ENCODE measurements around the gene NOSTRIN.
"Not testable (repeated sequence)": the region's sequence is repeated elsewhere in the genome, so short reads cannot be mapped to it uniquely, and the experiment has no call there.

NOSTRIN gene

GRCh38 chr2:168819829-168820489 is 17.5 kb downstream of the NOSTRIN start:
- no peak for DNase-seq

- no peak for DNase-seq
Observed at GRCh38 chr2:168821577-168821976, 19.1 kb downstream of the NOSTRIN start.

- DNase-seq, result no peak
Observed at GRCh38 chr2:168821992-168822391, 19.6 kb downstream of the NOSTRIN start.

- DNase-seq, result no peak
Observed at GRCh38 chr2:168825126-168825525, 22.7 kb downstream of the NOSTRIN start.

- DNase-seq, result no peak
Observed at GRCh38 chr2:168830958-168831357, 28.5 kb downstream of the NOSTRIN start.

GRCh38 chr2:168831662-168832061 is 29.2 kb downstream of the NOSTRIN start:
- no peak for DNase-seq

- DNase-seq, result no peak
Observed at GRCh38 chr2:168835969-168836368, 33.5 kb downstream of the NOSTRIN start.

GRCh38 chr2:168841445-168841844 is 39.0 kb downstream of the NOSTRIN start:
- no peak for DNase-seq

- DNase-seq, result no peak
Observed at GRCh38 chr2:168843253-168843652, 40.8 kb downstream of the NOSTRIN start.

- no peak for DNase-seq
Observed at GRCh38 chr2:168848225-168848624, 45.8 kb downstream of the NOSTRIN start.

GRCh38 chr2:168849610-168850009 is 47.2 kb downstream of the NOSTRIN start:
- DNase-seq, result no peak

GRCh38 chr2:168850846-168851245 is 48.4 kb downstream of the NOSTRIN start:
- DNase-seq, result no peak

- DNase-seq, result no peak
Observed at GRCh38 chr2:168851674-168852320, 49.4 kb downstream of the NOSTRIN start.

- DNase-seq, result no peak
Observed at GRCh38 chr2:168852481-168852880, 50.0 kb downstream of the NOSTRIN start.

GRCh38 chr2:168853471-168853870 is 51.0 kb downstream of the NOSTRIN start:
- no peak for DNase-seq

- DNase-seq, result no peak
Observed at GRCh38 chr2:168854651-168855050, 52.2 kb downstream of the NOSTRIN start.

- no peak for DNase-seq
Observed at GRCh38 chr2:168855601-168856000, 53.2 kb downstream of the NOSTRIN start.

- no peak for DNase-seq
Observed at GRCh38 chr2:168858146-168858545, 55.7 kb downstream of the NOSTRIN start.

- not testable (repeated sequence) for DNase-seq
Observed at GRCh38 chr2:168867164-168867563, 64.7 kb downstream of the NOSTRIN start.

GRCh38 chr2:168870369-168870768 is 67.9 kb downstream of the NOSTRIN start:
- DNase-seq, result not testable (repeated sequence)

GRCh38 chr2:168870824-168871223 is 68.4 kb downstream of the NOSTRIN start:
- not testable (repeated sequence) for DNase-seq

- DNase-seq, result no peak
Observed at GRCh38 chr2:168874368-168875054, 72.1 kb downstream of the NOSTRIN start.

- not testable (repeated sequence) for DNase-seq
Observed at GRCh38 chr2:168882163-168882562, 79.7 kb downstream of the NOSTRIN start.

- no peak for DNase-seq
Observed at GRCh38 chr2:168884975-168885374, 82.5 kb downstream of the NOSTRIN start.

Measured in NCI-H1694 (cell line).